Immature natural killer cell (primary cell): ENCODE measurements around the gene KLHDC8B. TPM values are rescaled to one million over a fixed set of nuclear protein-coding genes. Genes with fewer than 3 reads are reported as not detected.
A peak's percentile ranks its signal among the peaks of the same experiment; 100 is the strongest.
"Not testable (repeated sequence)": the region's sequence is repeated elsewhere in the genome, so short reads cannot be mapped to it uniquely, and the experiment has no call there.

Experiments used
- DNase-seq, 3 donors: peaks; one replicate each; pipeline ENCODE4 v3.0.0; 2022; ENCODE audit warnings: mixed read lengths in 1 of 3
- H3K27ac Mint-ChIP-seq, 6 donors: one replicate each; pipeline ENCODE4 v1.8.0; 2020; ENCODE audit warnings: mixed read lengths in 6 of 6, mild to moderate bottlenecking in 5 of 6, inconsistent platforms in 4 of 6, moderate library complexity in 3 of 6
- H3K27me3 Mint-ChIP-seq, 3 donors: one replicate each; pipeline ENCODE4 v1.8.0; 2020 to 2021; ENCODE audit warnings: low read depth in 3 of 3, mild to moderate bottlenecking in 3 of 3, mixed read lengths in 3 of 3, moderate library complexity in 3 of 3, inconsistent platforms in 1 of 3
- H3K36me3 Mint-ChIP-seq, 3 donors: one replicate each; pipeline ENCODE4 v1.8.0; 2020; ENCODE audit warnings: mixed read lengths in 3 of 3, inconsistent platforms in 2 of 3, mild to moderate bottlenecking in 2 of 3
- H3K4me1 Mint-ChIP-seq, 2 donors: one replicate each; pipeline ENCODE4 v1.8.0; 2020; ENCODE audit warnings: inconsistent platforms in 2 of 2, mild to moderate bottlenecking in 2 of 2, mixed read lengths in 2 of 2, moderate library complexity in 1 of 2
- H3K4me3 Mint-ChIP-seq, 5 donors: one replicate each; pipeline ENCODE4 v1.8.0; 2020; ENCODE audit warnings: mild to moderate bottlenecking in 5 of 5, mixed read lengths in 5 of 5, inconsistent platforms in 3 of 5, moderate library complexity in 3 of 5
- H3K9me3 Mint-ChIP-seq, 6 donors: one replicate each; pipeline ENCODE4 v1.8.0; 2020; ENCODE audit warnings: mild to moderate bottlenecking in 6 of 6, mixed read lengths in 6 of 6, inconsistent platforms in 4 of 6, moderate library complexity in 3 of 6
- polyA plus RNA-seq, 3 donors: library from polyadenylated mRNA; unstranded; fragments of 300-500 nt; fragmentation: Illumina TruSeq; gene quantifications; one replicate each; pipeline ENCODE4 v1.2.3, GENCODE V29; 2021

Gene KLHDC8B
- polyA plus RNA-seq, 3 donors from 2014 or later = 1.6 to 3.1 (median 2.1) TPM

DNA sequence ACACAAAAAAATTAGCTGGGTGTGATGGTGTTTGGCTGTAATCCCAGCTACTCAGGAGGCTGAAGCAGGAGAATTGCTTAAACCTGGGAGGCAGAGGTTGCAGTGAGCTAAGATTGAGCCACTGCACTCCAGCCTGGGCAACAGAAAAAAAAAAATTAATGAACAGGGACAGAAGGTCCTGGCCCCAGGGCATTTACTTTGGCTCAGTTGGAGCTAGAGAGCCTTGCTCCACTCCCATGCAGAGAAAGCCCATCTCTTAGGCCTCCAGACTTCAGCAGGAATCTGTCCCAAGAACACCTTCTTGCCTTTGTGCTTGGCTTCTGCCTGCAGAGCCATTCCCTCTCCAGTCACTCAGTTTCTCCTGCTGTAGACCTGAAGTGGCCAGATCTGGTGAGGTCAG lies 8.7 kb downstream of the KLHDC8B start:
- no peak overlapping the region for H3K27ac Mint-ChIP-seq
- no peaks in the 10 kb centered on the region for H3K36me3 Mint-ChIP-seq
- no peaks in the 10 kb centered on the region for H3K4me1 Mint-ChIP-seq
- no peak overlapping the region for H3K4me3 Mint-ChIP-seq
- H3K27me3 Mint-ChIP-seq = peaks cover 4 to 15% (median 9%) of the 10 kb centered on the region in 3 donors
- DNase-seq = no peak
- no peaks in the 10 kb centered on the region for H3K9me3 Mint-ChIP-seq

DNA sequence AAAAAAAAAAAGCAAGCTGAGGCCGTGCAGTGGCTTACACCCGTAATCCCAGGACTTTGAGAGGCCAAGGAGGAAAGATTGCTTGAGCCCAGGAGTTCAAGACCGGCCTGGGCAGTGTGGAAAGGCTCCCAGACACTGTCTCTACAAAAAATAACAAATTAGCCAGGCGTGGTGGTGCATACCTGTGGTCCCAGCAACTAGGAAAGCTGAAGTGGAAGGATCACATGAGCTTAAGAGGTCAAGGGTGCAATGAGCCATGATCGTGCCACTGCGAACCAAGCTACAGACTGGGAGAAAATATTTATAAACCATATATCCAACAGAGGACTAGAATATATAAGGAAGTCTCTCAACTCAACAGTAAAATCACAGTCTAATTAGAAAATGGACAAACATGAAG lies 10.0 kb downstream of the KLHDC8B start:
- no peak for DNase-seq
- H3K9me3 Mint-ChIP-seq = no peaks in the 10 kb centered on the region
- H3K27me3 Mint-ChIP-seq = peaks cover 4 to 15% (median 9%) of the 10 kb centered on the region in 3 donors
- H3K36me3 Mint-ChIP-seq = no peaks in the 10 kb centered on the region
- H3K4me3 Mint-ChIP-seq = peak overlapping the region in 1 of 5 donors; percentile 63
- H3K4me1 Mint-ChIP-seq = no peaks in the 10 kb centered on the region
- H3K27ac Mint-ChIP-seq = no peak overlapping the region

DNA sequence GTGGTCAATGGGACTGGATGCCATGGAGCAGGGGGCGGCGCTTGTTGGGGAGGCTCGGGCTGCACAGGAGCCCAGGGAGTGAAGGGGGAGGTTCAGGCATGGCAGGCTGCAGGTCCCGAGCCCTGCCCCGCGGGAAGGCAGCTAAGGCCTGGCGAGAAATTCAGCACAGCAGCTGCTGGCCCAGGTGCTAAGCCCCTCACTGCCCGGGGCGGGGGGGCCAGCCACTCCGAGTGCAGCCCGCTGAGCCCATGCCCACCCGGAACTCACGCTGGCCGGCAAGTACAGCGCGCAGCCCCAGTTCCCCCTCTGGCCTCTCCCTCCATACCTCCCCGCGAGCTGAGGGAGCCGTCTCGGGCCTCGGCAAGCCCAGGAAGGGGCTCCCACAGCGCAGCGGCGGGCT lies 11.3 kb downstream of the KLHDC8B start:
- Mint-ChIP-seq H3K4me3 (no peak overlapping the region), H3K27me3 (peaks cover 4 to 22% (median 14%) of the 10 kb centered on the region in 3 donors), H3K9me3 (no peaks in the 10 kb centered on the region), H3K4me1 (no peaks in the 10 kb centered on the region), H3K27ac (no peak overlapping the region), H3K36me3 (no peaks in the 10 kb centered on the region)
- no peak for DNase-seq

DNA sequence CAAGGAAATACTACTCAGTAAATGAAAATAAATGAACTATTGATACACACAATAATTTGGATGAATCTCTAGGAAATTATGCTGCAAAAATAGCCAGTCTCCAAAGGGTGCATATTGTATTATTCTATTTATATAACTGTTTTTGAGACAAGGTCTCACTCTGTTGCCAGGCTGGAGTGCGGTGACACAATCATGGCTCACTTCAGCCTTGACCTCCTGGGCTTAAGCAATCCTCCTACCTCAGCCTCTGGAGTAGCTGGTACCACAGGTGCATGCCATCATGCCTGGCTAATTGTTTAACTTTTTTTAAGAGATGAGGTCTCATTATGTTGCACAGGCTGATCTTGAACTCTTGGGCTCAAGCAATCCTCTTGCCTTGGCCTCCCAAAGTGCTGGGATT lies 12.5 kb downstream of the KLHDC8B start:
- Mint-ChIP-seq H3K36me3 (no peaks in the 10 kb centered on the region), H3K4me3 (no peak overlapping the region), H3K4me1 (no peaks in the 10 kb centered on the region), H3K9me3 (no peaks in the 10 kb centered on the region), H3K27me3 (peaks cover 4 to 22% (median 14%) of the 10 kb centered on the region in 3 donors), H3K27ac (no peak overlapping the region)
- DNase-seq = no peak

DNA sequence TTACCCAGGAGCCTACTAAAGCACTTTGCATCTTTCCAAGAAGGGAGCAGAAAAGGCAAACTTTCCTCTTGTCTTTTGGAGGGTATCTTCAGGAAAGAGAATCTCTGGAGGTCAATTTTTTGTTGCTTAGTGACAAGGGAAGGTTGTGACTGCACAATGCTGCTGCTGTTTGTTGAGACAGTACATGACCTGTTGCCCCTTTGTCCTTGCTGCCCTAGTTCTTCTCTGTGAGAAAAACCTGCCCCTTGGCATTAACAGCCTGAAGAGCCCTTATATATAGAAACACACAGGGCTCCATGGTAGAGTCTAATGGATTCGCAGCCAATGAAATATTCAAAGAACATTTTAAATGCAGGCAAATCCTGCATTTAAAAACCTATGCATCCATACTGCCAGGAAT lies 20.3 kb downstream of the KLHDC8B start:
- H3K27me3 Mint-ChIP-seq = peaks cover 0 to 9% (median 3%) of the 10 kb centered on the region in 3 donors
- H3K4me1 Mint-ChIP-seq = no peaks in the 10 kb centered on the region
- DNase-seq = no peak
- no peak overlapping the region for H3K27ac Mint-ChIP-seq
- H3K4me3 Mint-ChIP-seq = no peak overlapping the region
- no peaks in the 10 kb centered on the region for H3K36me3 Mint-ChIP-seq
- no peaks in the 10 kb centered on the region for H3K9me3 Mint-ChIP-seq

DNA sequence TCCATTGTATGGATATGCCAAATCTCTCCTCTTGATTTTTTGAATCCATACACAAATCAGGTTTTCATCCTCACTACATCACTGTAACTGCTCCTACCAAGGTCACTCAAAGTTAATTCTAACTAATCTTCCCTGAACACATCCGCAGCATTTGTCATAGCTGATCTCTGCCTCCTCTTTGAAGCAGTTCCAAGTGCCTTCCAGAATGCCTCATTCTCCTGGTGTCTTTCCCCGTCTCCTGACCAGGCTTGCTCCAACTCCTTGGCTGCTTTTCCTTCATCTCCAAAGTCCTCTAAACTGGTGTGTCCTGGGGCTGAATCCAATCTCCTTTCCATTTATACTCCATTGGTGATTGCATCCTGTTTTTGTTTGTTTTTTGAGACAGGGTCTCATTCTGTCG lies 26.8 kb downstream of the KLHDC8B start:
- no peak overlapping the region for H3K27ac Mint-ChIP-seq
- H3K4me3 Mint-ChIP-seq = no peak overlapping the region
- H3K9me3 Mint-ChIP-seq = peaks cover 0 to 1% (median 0%) of the 10 kb centered on the region in 6 donors
- no peaks in the 10 kb centered on the region for H3K4me1 Mint-ChIP-seq
- H3K27me3 Mint-ChIP-seq = peaks cover 0 to 5% (median 2%) of the 10 kb centered on the region in 3 donors
- no peak for DNase-seq
- no peaks in the 10 kb centered on the region for H3K36me3 Mint-ChIP-seq

DNA sequence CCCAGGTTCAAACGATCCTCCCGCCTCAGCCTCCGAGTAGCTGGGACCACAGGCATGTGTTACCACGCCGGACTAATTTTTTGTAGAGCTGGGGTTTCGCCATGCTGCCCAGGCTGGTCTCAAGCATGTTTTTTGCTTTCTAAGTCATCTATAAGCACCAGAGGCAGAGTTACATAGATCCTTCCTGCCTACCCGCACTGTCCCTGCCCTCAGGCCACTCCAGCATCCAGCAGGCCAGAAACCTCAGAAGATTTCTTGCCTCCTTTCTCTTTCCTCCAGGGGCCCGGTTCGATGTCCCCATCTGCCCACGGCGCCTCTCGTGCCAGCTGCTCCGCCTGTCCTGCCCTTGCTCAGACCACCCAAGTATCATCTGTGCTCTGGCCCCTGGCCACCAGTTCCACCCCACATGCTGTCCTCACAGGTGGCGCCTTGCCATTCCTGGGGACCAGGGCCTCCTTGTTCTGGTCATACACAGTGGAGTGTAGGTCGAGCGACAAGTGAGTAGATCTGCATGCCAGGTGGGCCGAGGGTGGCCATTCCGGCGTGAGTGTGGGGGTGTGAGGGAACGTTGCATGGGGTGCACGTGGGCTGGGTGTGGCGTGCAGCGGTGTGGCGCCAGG lies 27.3 kb downstream of the KLHDC8B start:
- H3K4me1 Mint-ChIP-seq = no peaks in the 10 kb centered on the region
- no peak overlapping the region for H3K27ac Mint-ChIP-seq
- H3K27me3 Mint-ChIP-seq = peaks cover 0 to 5% (median 2%) of the 10 kb centered on the region in 3 donors

DNA sequence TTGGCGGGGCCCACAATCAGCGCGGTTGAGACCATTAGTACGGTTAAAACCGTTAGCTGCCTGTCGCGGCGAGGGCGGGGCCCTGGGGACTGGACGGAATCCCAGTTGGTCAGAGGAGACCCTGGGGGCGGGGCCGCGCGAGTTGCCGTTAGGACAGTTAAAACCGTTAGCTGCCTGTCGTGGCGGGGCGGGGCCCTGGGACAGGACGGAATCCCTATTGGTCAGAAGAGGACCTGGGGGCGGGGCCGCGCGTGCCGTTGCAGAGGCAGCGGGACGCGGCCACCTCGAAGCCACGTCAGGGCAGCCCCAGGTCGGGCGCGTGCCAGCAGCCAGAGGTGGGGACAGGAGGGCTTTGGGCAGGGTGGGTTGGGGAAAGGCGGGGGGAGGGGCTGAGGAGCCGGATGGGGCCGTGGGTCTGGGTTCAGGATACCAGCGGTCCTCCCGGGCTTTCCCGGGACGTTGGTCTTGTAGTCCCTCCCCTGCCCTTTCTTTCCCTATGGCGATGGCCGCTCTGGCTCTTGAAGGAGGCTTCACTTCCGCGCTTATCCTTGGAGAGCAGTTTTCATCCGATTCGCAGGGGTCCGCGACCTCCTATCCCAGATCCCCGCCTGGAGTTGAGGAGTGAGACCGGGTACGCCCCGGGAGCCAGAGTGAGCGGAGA lies 28.0 kb downstream of the KLHDC8B start:
- H3K4me1 Mint-ChIP-seq = no peaks in the 10 kb centered on the region
- peaks cover 0 to 6% (median 2%) of the 10 kb centered on the region in 3 donors for H3K27me3 Mint-ChIP-seq
- H3K4me3 Mint-ChIP-seq = no peak overlapping the region
- H3K9me3 Mint-ChIP-seq = peaks cover 0 to 1% (median 0%) of the 10 kb centered on the region in 6 donors
- H3K27ac Mint-ChIP-seq = no peak overlapping the region
- H3K36me3 Mint-ChIP-seq = no peaks in the 10 kb centered on the region
- DNase-seq = no peak

More for the DNA sequence above, 27.3 kb downstream of the KLHDC8B start:
- H3K9me3 Mint-ChIP-seq = peaks cover 0 to 1% (median 0%) of the 10 kb centered on the region in 6 donors
- no peak overlapping the region for H3K4me3 Mint-ChIP-seq
- no peak for DNase-seq
- no peaks in the 10 kb centered on the region for H3K36me3 Mint-ChIP-seq

DNA sequence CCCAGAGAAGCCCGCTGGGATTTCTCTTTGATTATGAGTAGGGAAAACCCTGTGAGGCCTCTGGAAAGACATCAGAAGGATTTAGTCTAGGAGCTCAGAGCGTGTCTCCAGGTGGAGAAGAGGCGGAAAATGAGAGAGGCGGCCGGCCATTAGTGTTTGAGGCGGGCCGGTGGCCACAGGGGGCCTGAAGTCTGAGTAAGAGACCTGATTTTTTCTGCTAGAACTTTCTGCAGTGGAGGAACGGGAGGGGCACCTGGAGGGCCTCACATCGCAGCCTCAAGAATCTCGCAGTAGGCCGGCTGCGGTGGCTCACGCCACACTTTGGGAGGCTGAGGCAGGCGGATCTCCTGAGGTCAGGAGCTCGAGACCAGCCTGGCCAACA lies 28.5 kb downstream of the KLHDC8B start:
- DNase-seq = no peak
- Mint-ChIP-seq H3K4me3 (no peak overlapping the region), H3K27me3 (peaks cover 0 to 7% (median 2%) of the 10 kb centered on the region in 3 donors), H3K4me1 (no peaks in the 10 kb centered on the region), H3K9me3 (peaks cover 0 to 1% (median 0%) of the 10 kb centered on the region in 6 donors), H3K36me3 (no peaks in the 10 kb centered on the region), H3K27ac (no peak overlapping the region)

DNA sequence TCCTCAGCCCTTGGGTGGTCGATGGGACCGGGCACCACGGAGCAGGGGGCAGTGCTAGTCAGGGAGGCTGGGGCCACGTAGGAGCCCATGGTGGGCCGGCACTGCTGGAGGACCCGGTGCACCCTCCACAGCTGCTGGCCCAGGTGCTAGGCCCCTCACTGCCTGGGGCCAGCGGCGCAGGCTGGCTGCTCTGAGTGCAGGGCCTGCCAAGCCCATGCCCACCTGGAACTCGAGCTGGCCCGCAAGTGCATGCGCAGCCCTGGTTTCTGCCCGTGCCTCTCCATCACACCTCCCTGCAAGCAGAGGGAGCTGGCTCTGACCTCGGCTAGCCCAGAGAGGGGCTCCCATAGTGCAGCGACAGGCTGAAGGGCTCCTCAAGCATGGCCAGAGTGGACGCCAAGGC lies 42.1 kb downstream of the KLHDC8B start:
- no peaks in the 10 kb centered on the region for H3K9me3 Mint-ChIP-seq
- no peak for DNase-seq
- no peak overlapping the region for H3K4me3 Mint-ChIP-seq
- peaks cover 0 to 8% (median 2%) of the 10 kb centered on the region in 3 donors for H3K27me3 Mint-ChIP-seq
- no peaks in the 10 kb centered on the region for H3K36me3 Mint-ChIP-seq
- H3K4me1 Mint-ChIP-seq = no peaks in the 10 kb centered on the region
- H3K27ac Mint-ChIP-seq = no peak overlapping the region

DNA sequence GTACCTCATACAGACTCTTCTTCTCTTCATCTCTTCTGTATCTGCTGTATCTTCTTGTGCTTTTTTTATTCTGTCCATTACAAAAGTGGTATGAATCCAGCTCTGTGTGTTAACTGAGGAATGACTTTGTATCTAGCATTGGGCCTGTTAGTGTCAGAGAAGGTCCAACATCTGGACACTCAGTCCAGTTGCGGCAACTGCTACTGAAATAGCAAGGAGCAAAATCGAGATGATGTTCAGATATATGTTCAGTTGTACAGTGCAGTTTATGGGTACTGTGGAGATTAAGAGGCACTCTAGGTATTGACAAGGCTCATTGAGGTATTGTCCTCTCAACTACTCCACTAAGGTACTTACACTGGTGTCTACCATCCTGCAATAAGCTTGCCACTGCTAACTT lies 42.6 kb downstream of the KLHDC8B start:
- Mint-ChIP-seq H3K9me3 (no peaks in the 10 kb centered on the region), H3K36me3 (no peaks in the 10 kb centered on the region), H3K27me3 (peaks cover 0 to 8% (median 2%) of the 10 kb centered on the region in 3 donors)

DNA sequence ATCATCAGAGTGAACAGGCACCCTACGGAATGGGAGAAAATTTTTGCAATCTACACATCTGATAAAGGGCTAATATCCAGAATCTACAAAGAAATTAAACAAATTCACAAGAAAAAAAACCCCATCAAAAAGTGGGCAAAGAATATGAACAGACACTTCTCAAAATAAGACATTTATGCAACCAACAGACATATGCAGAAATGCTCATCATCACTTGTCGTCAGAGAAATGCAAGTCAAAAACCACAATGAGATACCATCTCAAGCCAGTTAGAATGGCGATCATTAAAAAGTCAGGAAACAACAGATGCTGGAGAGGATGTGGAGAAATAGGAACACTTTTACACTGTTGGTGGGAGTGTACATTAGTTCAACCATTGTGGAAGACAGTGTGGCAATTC lies 45.3 kb downstream of the KLHDC8B start:
- H3K9me3 Mint-ChIP-seq, H3K4me1 Mint-ChIP-seq, DNase-seq, H3K36me3 Mint-ChIP-seq, H3K4me3 Mint-ChIP-seq, H3K27ac Mint-ChIP-seq: not testable (repeated sequence)
- peaks cover 2 to 18% (median 3%) of the 10 kb centered on the region in 3 donors for H3K27me3 Mint-ChIP-seq

More for the DNA sequence above, 42.6 kb downstream of the KLHDC8B start:
- H3K4me3 Mint-ChIP-seq = no peak overlapping the region
- H3K27ac Mint-ChIP-seq = no peak overlapping the region
- no peak for DNase-seq
- H3K4me1 Mint-ChIP-seq = no peaks in the 10 kb centered on the region

DNA sequence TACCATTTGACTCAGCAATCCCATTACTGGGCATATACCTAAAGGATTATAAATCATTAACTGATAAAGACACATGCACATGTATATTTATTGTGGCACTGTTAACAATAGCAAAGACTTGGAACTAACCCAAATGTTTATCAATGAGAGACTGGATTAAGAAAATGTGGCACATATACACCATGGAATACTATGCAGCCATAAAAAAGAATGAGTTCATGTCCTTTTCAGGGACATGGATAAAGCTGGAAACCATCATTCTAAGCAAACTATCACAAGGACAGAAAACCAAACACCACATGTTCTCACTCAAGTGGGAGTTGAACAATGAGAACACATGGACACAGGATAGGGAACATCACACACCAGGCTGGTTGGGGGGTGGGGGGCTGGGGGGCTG lies 45.7 kb downstream of the KLHDC8B start:
- H3K4me1 Mint-ChIP-seq, H3K27ac Mint-ChIP-seq, DNase-seq, H3K36me3 Mint-ChIP-seq, H3K4me3 Mint-ChIP-seq, H3K9me3 Mint-ChIP-seq: not testable (repeated sequence)
- H3K27me3 Mint-ChIP-seq = peaks cover 2 to 22% (median 3%) of the 10 kb centered on the region in 3 donors

DNA sequence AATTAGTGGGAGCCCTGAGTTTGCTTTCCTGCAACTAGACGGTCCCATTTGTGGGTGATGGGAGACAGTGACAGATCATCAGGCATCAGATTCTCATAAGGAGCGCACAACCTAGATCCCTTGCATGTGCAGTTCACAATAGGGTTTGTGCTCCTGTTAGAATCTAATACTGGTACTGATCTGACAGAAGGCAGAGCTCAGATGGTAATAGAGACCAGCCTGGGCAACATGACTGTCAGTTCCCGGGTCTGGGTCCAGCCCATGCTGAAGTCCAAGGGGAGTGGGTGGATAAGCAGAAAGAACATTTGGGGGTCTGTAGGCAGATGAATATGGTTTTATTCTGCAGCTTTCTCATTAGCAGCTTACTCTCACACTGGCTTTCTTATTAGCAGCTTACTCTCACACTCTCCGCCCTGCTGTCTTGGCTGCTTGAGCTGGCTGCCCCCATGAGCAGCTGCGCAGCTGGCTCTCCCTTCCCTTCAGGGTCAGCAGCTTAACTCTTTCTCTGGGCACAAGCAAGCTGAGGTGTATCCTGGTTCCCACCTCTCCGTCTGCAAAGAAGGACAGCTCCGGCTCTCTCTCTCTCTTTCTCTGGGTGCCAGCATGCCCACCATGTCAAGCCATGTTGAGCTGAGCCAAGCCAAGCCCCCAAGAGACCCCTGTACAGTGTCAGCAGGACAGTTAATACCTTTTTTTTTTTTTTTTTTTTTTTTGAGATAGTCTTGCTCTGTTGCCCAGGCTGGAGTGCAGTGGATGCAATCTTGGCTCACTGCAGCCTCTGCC lies 46.5 kb downstream of the KLHDC8B start:
- Mint-ChIP-seq H3K27ac (no peak overlapping the region), H3K9me3 (peaks cover 0 to 3% (median 0%) of the 10 kb centered on the region in 6 donors), H3K4me3 (no peak overlapping the region), H3K4me1 (no peaks in the 10 kb centered on the region), H3K36me3 (no peaks in the 10 kb centered on the region), H3K27me3 (peaks cover 2 to 23% (median 3%) of the 10 kb centered on the region in 3 donors)
- DNase-seq = no peak
